ENCODE data around the gene ADAMTSL2.

Gene ADAMTSL2

GRCh38 chr9:133536080-133536479, 1.6 kb downstream of the ADAMTSL2 start:
- no peak for DNase-seq

DNA sequence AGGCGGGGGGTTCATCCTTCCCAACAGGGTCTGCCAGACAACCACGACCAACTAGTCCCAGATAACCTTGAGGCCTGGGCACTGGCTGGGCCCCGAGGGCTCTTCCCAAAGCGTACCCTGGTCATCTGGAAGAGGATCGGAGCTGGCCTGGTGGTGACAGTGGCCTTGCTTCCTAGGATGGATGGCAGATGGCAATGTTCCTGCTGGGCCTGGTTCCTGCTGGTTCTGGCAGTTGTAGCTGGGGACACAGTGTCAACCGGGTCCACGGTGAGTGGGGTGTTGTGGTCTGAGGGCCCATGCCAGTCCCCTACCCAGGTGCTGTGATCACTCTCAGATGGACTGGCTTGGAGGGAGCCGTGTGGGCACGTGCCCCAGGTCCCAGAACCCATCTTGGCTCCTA, 2.0 kb downstream of the ADAMTSL2 start:
- DNase-seq = no peak

DNA sequence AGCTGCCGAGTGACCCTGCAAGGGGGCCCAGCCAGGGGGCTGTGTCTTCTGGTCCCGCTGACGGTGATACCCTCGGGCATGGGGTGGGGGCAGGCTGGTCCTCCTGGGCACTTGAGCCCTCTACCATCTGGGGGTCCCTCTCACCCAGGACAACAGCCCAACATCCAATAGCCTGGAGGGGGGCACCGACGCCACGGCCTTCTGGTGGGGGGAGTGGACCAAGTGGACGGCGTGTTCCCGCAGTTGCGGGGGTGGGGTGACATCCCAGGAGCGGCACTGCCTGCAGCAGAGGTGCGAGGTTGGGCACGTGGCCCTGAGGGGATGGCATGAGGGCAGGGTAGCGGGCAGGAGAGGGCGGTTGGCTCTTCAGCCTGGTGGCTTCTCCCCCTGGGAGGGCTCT, 2.8 kb downstream of the ADAMTSL2 start:
- no peak for DNase-seq

- DNase-seq = no peak
Measured at GRCh38 chr9:133538176-133538575, 3.7 kb downstream of the ADAMTSL2 start.

DNA sequence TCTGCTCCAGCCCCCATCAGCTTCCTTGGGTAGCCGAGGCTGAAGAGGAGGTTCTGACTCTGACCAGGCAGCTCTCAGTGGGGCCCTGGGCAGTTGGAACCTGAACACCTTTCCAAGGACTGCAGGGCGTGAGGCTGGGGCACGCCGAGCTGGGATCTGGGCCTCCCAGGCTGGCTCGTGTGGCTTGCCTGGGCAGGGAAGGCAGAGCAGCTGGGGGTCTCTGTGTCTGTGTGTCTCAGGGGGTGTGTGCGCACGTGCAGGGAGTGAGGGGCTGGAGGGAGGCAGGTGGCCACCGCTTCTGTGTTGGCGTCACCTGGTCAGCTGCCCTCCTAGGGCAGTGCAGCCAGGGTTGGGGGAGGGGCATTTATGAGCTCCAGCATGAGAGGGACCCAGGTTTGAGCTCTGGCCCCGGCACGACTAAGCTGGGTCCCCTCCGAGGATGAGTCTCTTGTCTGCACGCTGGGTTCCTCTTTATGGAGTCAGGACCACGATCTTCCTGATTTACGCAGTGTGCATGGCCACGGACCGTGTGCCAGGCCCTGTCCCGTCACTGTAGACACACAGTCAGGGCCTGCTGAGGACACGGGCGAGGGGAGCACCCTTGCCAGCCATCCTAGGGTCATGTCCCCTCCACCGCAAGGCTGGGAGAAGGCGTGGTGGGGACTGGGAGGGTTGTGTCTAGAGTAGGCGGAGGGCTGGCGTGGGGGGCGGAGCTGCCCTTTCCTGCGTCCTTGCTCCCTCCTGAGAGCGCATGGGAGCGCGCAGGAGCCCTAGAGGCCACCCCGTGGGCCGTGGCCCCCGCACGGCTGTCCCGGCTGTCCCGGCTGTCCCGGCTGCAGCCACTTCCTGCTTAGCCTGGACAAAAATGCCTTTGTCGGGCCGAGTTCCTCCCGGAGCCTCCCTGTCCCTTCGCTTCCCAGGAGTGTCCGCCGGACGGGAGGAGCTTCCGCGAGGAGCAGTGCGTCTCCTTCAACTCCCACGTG, 4.6 kb downstream of the ADAMTSL2 start:
- DNase-seq = peak; percentile 28

- DNase-seq = peak; percentile 48
Measured at GRCh38 chr9:133539991-133540697, 5.6 kb downstream of the ADAMTSL2 start.

- DNase-seq = no peak
Measured at GRCh38 chr9:133540698-133541025, 6.2 kb downstream of the ADAMTSL2 start.

- DNase-seq = no peak
Measured at GRCh38 chr9:133542002-133542401, 7.5 kb downstream of the ADAMTSL2 start.

- DNase-seq = no peak
Measured at GRCh38 chr9:133543772-133544467, 9.4 kb downstream of the ADAMTSL2 start.

GRCh38 chr9:133545494-133546286, 11.2 kb downstream of the ADAMTSL2 start:
- DNase-seq = no peak

- no peak for DNase-seq
Measured at GRCh38 chr9:133546287-133546680, 11.8 kb downstream of the ADAMTSL2 start.

GRCh38 chr9:133547116-133547515, 12.6 kb downstream of the ADAMTSL2 start:
- DNase-seq = no peak

- no peak for DNase-seq
Measured at GRCh38 chr9:133551446-133551845, 16.9 kb downstream of the ADAMTSL2 start.

DNA sequence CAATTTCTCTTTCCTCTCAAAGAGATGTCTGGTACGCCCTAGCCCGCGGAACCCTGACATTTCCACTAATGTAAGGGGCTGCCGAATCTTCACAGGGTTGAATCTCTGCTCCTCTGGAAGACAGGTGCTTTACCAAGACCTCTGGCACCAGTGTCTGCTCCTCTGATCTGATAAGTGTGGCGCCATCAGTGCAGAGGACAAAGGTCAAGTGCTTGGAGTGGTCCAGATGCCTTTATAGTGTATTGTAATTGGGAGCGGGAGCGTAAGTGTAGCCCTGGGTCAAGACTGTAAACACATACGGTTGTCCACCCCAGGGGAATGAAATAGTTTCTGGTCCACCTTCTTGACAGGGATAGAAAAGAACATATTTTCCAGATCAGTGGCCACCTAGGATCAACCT, 17.7 kb downstream of the ADAMTSL2 start:
- no peak for DNase-seq

DNA sequence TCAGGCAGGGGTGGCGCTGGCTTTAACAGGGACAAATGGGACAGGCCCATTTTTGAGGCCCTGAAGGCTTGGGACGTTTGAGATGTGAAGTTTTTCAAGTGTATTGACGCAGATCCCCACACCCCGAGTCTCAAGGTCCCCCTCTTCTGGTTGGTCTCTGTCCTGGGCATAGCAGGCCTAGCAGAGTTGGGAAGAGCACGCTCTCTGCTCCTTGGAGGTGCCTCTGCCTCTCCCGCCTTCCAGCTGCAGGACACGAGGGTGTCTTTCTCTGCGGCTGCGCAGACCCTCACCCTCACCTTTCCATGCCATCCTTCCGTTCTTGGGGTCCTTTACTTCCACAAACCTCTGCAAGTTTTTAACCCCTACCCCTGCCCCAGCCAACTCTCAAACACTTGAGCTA, 18.6 kb downstream of the ADAMTSL2 start:
- DNase-seq = no peak

GRCh38 chr9:133553973-133554713, 19.6 kb downstream of the ADAMTSL2 start:
- no peak for DNase-seq

- no peak for DNase-seq
Measured at GRCh38 chr9:133554729-133555128, 20.2 kb downstream of the ADAMTSL2 start.

DNA sequence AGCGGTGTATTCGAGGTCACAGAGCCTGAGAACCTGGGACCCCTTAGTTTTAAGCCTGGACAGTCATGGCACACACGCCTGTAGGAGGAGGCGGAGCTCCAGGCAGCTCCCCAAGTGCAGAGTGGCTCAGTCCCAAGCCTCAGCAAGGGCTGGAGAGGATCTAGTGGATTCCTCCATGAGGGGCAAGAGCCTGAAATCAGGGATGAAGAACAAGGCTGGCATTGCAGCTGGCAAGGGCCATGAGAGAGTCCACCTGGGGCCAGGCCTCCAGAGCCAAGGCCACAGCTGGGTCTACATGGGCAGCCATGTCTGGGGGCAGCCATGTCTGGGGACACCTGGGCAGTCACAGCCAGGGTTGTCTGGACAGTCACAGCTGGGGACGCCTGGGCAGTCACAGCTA, 21.9 kb downstream of the ADAMTSL2 start:
- no peak for DNase-seq

- DNase-seq = no peak
Measured at GRCh38 chr9:133557581-133557980, 23.1 kb downstream of the ADAMTSL2 start.

- DNase-seq = peak; percentile 47
Measured at GRCh38 chr9:133558191-133559126, 24.0 kb downstream of the ADAMTSL2 start.

DNA sequence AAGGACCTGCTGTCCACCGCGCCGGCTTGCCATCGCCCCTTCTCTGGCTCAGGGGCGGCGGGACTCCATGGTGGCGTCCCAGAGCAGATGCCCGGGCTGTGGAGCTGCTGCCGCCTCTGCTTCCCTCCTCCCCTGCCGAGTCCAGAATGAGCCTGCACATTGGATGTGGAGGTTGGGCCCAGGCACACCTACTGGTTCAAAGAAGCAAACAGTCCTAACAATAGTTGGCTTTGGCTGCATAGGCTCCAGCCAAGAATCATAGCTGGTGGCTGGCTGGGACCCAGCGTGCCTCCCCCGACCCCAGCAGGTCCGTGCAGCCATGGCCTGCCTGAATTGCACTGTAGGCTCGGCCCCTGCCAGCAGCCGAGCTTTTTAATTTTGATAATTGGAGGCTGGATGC, 25.8 kb downstream of the ADAMTSL2 start:
- no peak for DNase-seq
